Measurements from ENCODE around the gene SMTNL2. TPM values are rescaled to one million over a fixed set of nuclear protein-coding genes. Genes with fewer than 3 reads are reported as not detected.

Gene SMTNL2
- total RNA-seq, 1 experiment from 2014 or later: 2.7 TPM

DNA sequence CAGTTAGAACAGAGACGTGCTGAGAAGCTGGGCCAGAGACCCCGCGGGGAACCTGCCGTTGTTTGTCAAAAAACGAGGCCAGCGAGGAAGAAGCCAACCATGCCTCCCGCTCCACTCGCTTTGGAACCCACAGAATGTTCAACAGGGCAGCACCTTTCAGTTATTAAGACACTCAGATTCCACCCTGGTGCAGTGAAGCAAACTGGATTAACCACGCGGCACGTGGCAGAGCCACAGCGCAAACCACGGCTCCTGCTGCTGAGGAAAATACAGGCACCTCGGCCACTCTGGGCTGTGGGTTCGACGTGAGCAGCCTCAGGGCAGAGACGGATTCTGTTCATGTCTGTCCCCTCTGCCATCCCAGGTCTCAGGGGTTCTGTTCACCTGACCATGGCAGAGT, 32.8 kb downstream of the SMTNL2 start:
- Mint-ChIP-seq H3K9me3 (0 out of 2 replicates have a peak, but pooled peaks cover 4% of the 10 kb centered on the region), H3K4me3 (no peak overlapping the region), H3K27me3 (ENCODE audit: low read depth) (no peaks in the 10 kb centered on the region), H3K4me1 (peaks cover 7% of the 10 kb centered on the region), H3K36me3 (no peaks in the 10 kb centered on the region), H3K27ac (no peak overlapping the region)
- ATAC-seq (no peak), DNase-seq (ENCODE audit: low spot score) (no peak)
- ChIA-PET POLR2A (no interaction called here), CTCF (interaction anchor here (1.1 to 1.4 kb wide), 2 partner anchors 9 to 22 kb away, joined by 4 read pairs; no protein-coding TSS in a partner anchor)
- no peak for TF ChIP-seq ZSCAN18 (CRISPR knock-in tag; IDR thresholded peaks at IDR 0.05)
- TF ChIP-seq FOXK1 (CRISPR knock-in tag; IDR thresholded peaks at IDR 0.05): no peak
- no peak for TF ChIP-seq ESRRA (CRISPR knock-in tag; IDR thresholded peaks at IDR 0.05; ENCODE audit: borderline replicate concordance)
- no peak for TF ChIP-seq ZNF532 (CRISPR knock-in tag; IDR thresholded peaks at IDR 0.05; ENCODE audit: borderline replicate concordance)
- no peak for TF ChIP-seq SMAD3 (CRISPR knock-in tag; IDR thresholded peaks at IDR 0.05; ENCODE audit: borderline replicate concordance)
- TF ChIP-seq STAT6 (CRISPR knock-in tag; conservative IDR thresholded peaks at IDR 0.05; ENCODE audit: low read depth): no peak
- TF ChIP-seq ERG (CRISPR knock-in tag; IDR thresholded peaks at IDR 0.05): no peak
- no peak for TF ChIP-seq ZNF232 (CRISPR knock-in tag; IDR thresholded peaks at IDR 0.05)

DNA sequence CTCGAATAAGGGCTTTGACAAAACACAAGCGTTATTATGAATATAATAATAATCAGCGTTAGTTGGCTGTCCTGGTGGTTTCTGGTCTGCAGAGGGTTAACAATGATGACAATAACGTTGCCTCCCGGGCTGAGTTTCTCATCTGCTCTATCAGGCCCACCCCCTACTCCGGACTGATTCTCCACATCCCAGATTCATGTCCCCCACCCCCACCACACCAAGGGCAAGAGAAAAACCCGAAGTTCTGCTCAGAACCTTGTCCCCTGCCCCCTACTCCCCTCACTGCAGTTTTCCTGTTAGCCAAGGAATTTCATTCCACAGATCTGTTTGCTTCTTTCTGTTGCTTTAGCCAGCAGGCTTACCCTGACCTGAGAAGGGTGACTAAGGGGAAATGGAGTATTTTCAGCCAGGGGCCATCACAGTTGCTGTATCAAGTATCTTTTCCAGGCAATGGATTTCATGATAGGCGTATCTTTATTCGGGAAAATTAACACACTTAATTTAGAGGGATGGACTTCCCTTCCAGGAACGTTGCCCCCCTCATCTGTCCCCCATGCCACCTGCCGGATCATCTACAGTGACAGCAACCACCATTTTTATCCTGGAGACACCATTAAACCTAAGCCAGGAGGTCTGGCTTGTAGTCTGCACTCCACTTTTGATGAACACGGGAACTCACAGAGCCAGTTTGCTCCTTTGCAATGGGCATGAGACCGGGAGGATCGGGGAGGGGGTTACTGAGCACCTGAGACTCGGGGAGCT, 33.4 kb downstream of the SMTNL2 start:
- ChIA-PET CTCF (interaction anchor here (1.4 kb wide), 1 partner anchor 22 kb away, joined by 4 read pairs; no protein-coding TSS in a partner anchor), POLR2A (no interaction called here)
- H3K4me3 Mint-ChIP-seq: no peak overlapping the region
- peaks cover 7% of the 10 kb centered on the region for H3K4me1 Mint-ChIP-seq
- ATAC-seq (peak; percentile 16; the same call in 1 of the 2 replicates), DNase-seq (ENCODE audit: low spot score) (no peak)
- no peaks in the 10 kb centered on the region for H3K36me3 Mint-ChIP-seq
- no peaks in the 10 kb centered on the region for H3K27me3 Mint-ChIP-seq (ENCODE audit: low read depth)
- 0 out of 2 replicates have a peak, but pooled peaks cover 4% of the 10 kb centered on the region for H3K9me3 Mint-ChIP-seq
- H3K27ac Mint-ChIP-seq: peak overlapping the region; percentile 33; the same call in 1 of the 2 replicates
- no peak for TF ChIP-seq MAX (CRISPR knock-in tag; IDR thresholded peaks at IDR 0.05)
- TF ChIP-seq, protein P1, sequence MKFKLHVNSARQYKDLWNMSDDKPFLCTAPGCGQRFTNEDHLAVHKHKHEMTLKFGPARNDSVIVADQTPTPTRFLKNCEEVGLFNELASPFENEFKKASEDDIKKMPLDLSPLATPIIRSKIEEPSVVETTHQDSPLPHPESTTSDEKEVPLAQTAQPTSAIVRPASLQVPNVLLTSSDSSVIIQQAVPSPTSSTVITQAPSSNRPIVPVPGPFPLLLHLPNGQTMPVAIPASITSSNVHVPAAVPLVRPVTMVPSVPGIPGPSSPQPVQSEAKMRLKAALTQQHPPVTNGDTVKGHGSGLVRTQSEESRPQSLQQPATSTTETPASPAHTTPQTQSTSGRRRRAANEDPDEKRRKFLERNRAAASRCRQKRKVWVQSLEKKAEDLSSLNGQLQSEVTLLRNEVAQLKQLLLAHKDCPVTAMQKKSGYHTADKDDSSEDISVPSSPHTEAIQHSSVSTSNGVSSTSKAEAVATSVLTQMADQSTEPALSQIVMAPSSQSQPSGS (CRISPR knock-in tag; IDR thresholded peaks at IDR 0.05; ENCODE audit: borderline replicate concordance, low read depth): no peak
- TF ChIP-seq, protein P2, sequence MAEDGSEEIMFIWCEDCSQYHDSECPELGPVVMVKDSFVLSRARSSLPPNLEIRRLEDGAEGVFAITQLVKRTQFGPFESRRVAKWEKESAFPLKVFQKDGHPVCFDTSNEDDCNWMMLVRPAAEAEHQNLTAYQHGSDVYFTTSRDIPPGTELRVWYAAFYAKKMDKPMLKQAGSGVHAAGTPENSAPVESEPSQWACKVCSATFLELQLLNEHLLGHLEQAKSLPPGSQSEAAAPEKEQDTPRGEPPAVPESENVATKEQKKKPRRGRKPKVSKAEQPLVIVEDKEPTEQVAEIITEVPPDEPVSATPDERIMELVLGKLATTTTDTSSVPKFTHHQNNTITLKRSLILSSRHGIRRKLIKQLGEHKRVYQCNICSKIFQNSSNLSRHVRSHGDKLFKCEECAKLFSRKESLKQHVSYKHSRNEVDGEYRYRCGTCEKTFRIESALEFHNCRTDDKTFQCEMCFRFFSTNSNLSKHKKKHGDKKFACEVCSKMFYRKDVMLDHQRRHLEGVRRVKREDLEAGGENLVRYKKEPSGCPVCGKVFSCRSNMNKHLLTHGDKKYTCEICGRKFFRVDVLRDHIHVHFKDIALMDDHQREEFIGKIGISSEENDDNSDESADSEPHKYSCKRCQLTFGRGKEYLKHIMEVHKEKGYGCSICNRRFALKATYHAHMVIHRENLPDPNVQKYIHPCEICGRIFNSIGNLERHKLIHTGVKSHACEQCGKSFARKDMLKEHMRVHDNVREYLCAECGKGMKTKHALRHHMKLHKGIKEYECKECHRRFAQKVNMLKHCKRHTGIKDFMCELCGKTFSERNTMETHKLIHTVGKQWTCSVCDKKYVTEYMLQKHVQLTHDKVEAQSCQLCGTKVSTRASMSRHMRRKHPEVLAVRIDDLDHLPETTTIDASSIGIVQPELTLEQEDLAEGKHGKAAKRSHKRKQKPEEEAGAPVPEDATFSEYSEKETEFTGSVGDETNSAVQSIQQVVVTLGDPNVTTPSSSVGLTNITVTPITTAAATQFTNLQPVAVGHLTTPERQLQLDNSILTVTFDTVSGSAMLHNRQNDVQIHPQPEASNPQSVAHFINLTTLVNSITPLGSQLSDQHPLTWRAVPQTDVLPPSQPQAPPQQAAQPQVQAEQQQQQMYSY (CRISPR knock-in tag; IDR thresholded peaks at IDR 0.05): no peak
- no peak for TF ChIP-seq FOXP1 (CRISPR knock-in tag; IDR thresholded peaks at IDR 0.05; ENCODE audit: borderline replicate concordance)
- no peak for TF ChIP-seq EMX1 (CRISPR knock-in tag; IDR thresholded peaks at IDR 0.05)
- TF ChIP-seq ZNF396 (CRISPR knock-in tag; IDR thresholded peaks at IDR 0.05; ENCODE audit: borderline replicate concordance): no peak
- TF ChIP-seq, protein P3, sequence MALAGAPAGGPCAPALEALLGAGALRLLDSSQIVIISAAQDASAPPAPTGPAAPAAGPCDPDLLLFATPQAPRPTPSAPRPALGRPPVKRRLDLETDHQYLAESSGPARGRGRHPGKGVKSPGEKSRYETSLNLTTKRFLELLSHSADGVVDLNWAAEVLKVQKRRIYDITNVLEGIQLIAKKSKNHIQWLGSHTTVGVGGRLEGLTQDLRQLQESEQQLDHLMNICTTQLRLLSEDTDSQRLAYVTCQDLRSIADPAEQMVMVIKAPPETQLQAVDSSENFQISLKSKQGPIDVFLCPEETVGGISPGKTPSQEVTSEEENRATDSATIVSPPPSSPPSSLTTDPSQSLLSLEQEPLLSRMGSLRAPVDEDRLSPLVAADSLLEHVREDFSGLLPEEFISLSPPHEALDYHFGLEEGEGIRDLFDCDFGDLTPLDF (CRISPR knock-in tag; IDR thresholded peaks at IDR 0.05): no peak
- no peak for TF ChIP-seq ZNF671 (CRISPR knock-in tag; IDR thresholded peaks at IDR 0.05)

All from WTC11 (cell line).